Nucleus accumbens (tissue), 56 donors: ENCODE measurements around the gene PLXNB3.
A peak's percentile ranks its signal among the peaks of the same experiment; 100 is the strongest.

Experiments
- DNase-seq, 56 donors: peaks; one replicate each; lab custom pipeline; 2025; lab: John Stamatoyannopoulos, UW

PLXNB3 gene

DNA sequence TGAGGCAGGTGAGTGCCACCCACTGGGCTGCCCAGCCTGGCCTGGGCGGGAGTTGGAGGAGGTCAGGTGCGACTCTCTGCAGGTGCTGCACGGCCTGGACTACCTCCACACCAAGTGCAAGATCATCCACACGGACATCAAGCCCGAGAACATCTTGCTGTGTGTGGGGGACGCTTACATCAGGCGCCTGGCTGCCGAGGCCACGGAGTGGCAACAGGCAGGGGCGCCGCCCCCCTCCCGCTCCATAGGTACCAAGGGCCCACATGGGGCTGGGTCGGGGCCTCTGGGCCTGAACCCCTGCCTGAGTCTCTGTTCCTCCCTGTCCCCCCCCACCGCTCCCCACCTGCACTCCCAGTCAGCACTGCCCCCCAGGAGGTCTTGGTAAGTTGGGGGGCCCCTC lies 18.8 kb downstream of the PLXNB3 start:
- DNase-seq: no peak

DNA sequence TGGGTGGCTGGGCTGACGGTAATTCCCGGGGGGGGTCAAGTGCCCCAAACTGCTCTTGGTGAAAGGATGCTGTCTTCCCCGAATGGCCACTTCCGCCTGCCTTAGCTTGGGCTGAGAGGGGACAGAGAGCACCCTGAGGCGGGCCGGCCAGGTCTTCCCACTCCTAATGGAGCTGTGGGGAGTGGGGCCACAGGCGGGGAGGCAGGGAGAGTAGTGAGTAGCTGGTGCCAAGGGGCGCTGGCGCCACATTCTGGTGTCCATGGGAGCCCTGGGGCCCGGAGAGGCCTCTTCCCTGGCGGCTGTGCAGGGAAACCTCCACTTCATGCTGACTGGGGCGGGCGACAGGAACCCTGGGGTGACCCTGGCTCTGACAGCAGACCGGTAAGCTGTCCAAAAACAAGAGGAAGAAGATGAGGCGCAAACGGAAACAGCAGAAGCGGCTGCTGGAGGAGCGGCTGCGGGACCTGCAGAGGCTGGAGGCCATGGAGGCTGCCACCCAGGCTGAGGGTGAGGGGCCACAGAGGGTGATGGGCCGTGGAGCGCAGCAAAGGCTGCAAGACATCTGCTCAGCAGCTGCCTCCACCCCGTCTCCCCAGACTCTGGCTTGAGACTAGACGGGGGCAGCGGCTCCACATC lies 19.4 kb downstream of the PLXNB3 start:
- DNase-seq: no peak

DNA sequence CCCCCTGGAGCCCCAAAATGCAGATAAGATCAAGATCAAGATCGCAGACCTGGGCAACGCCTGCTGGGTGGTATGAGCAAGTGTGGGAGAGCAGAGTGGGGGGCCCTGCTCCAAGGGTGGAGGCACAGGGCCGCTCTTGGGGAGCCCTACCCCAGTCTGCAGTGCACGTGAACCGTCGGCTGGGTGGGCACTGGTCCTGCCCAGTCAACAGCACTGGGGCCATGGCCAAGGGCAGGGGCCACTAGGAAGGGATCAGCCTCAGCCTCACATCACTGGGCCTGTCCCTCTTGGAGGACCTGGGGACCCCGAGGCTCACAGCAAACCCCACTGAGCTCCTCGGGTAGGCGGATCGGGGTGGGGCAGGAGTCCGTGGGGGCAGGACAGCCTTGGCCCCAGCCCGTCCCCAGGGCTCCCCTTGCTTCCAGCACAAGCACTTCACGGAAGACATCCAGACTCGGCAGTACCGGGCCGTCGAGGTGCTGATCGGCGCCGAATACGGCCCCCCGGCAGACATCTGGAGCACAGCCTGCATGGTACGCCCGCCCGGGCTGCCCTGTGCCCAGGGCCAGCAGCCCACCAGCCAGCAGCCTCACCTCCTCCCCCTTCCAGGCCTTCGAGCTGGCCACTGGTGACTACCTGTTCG lies 20.4 kb downstream of the PLXNB3 start:
- no peak for DNase-seq

DNA sequence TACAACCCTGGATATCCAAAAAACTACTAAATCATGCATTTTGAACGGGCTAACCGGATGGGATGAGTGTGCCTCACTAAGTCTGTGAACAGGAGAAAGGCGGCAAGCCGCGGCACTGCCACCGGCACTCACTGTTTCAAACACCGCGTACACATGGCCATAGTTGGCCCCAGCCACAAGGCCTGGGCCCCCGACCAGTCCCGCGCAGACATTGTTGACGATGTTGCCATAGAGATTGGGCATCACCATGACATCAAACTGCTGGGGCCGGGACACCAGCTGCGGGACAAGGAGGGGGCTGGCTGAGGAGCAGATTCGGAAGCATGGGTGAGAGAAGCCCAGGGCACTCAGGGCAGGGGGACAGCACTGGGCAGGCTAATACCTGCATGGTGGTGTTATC lies 22.6 kb downstream of the PLXNB3 start:
- DNase-seq: peak in 1 of 56 donors; percentile 25

DNA sequence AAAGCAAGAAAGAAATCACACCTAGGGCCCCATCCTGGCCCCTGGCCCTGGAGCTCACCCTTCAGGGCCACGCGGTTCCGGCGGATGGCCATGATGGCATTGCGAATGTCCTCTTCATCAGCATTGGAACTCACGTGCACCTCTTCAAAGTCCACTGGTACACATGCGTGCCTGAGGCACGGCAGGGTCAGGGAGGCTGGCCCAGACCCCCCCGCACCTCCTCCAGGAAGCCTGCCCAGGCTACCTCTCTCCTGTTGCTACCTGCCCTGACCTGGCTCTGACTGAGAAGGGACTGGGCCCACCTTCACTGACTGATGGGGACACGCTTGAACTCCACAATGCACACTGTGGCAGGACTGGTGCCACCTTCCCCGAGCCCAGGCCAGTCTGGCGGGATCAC lies 25.6 kb downstream of the PLXNB3 start:
- DNase-seq: no peak

DNA sequence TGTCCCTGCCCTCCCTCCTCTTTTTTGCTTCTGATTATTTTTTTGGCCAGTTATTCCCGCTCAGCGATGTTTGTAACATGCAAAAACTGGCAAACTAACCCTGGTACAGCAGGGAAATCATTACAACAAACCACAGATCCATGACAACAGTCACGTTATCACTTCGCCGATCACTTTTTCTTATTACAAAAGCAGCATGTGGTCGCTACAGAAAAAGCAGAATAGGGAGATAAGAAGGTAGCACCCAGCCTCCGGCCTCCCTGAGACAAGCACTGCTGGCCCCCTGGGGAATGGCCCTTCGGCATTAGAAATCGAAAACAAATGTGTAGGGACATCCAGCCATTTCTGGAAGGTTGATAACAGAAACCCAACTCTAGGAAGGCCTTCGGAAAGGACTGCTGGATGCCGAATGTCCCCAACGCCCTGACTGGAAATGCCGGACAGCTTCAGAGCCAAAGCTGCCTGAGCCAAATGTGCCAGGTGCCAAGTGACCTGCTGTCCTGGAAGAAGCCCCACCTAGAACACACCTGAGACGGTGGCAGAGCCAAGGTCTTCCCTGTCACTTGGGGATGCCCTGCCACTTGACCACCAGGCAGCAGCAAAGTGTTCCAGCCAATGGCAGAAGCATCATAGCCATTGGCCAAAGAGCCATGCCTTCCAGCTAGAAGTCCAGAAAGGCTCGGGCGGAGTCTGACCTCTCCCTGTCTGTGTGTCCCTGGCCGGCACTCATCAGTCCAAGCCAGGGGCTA lies 27.2 kb downstream of the PLXNB3 start:
- DNase-seq: no peak

DNA sequence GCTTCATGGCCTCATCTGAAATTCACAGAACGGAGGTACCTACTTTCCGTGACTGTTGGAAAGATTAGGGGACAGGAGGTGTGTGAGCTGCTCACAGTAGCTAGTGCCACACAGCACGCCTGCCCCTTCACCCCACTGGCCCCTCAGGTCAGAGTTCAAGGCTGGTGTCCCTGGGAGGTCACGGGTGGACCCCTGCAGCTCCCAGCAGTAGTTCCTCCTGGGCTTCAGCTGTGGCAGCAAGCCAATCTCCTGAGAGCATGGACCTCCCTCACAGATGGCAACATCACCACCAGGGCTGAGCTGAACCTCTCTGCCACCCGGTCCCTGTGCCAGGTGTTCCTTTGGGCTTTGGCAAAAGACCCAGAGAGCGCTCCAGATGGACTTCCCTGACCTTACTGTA lies 28.3 kb downstream of the PLXNB3 start:
- no peak for DNase-seq

DNA sequence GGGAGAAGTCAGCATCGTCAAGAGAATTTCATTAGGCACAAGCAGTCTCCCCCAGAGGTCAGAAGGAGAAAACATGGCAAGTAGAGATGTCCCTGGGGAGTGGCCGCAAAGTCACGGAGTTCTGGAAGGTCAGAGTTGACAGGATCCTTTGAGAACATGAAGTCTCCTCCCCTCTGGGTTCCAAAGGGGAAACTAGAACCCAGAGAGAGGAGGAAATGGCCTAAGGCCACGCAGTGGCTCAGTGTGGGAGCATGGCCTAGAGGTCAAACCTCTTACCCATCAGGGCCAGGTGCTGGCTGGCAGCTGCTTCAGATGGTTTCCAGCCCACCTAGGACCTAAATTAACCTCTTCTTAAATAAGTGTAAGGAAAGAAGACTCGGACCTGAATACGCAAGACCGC lies 29.2 kb downstream of the PLXNB3 start:
- DNase-seq: no peak

DNA sequence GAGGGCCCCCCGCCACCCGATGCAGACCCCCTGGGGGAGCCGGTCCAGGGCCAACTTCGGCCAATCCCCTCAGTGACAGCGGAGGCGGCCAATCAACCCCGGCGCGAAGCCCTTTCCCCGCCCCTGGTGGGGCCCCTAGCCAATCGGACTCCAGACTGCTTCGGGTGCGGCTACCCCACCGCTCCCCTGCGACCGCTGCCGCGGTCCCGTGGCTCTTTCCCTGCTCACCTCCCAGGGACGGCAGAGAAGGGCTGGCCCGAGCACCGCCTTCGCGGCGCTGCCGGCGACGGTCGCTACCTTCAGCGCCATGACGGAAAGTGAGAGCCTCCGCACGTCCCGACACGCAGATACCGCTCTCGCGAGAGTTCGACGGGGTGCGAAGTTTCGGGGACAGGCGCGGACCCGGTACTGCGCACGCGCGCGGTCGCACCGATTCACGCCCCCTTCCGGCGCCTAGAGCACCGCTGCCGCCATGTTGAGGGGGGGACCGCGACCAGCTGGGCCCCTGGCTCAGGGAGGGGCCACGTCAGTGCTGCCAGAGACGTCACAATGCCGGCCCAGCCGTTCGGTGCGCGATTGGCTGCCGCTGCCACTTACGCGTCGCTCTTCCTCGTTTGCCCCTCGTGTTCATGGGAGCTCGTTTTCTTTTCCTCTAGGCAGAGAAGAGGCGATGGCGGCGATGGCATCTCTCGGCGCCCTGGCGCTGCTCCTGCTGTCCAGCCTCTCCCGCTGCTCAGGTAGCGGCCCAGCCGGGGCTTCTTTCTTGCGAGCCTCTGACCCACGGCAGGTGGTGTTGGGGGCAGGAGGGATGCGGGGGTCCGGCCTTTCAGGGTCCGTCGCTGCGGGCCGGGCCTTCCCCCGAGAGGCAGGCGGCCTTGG lies 30.2 kb downstream of the PLXNB3 start, which contains the start of the genes IDH3G and SSR4:
Gene IDH3G (minus strand): TSS at position 358 of the 879 bp plus-strand sequence. CDS start 49 bp downstream, at position 309.
Gene SSR4 (plus strand): TSS at position 651 of the 879 bp plus-strand sequence. CDS start 20 bp downstream, at position 671.
- DNase-seq: peak; percentile 48 to 95 (median 88)

DNA sequence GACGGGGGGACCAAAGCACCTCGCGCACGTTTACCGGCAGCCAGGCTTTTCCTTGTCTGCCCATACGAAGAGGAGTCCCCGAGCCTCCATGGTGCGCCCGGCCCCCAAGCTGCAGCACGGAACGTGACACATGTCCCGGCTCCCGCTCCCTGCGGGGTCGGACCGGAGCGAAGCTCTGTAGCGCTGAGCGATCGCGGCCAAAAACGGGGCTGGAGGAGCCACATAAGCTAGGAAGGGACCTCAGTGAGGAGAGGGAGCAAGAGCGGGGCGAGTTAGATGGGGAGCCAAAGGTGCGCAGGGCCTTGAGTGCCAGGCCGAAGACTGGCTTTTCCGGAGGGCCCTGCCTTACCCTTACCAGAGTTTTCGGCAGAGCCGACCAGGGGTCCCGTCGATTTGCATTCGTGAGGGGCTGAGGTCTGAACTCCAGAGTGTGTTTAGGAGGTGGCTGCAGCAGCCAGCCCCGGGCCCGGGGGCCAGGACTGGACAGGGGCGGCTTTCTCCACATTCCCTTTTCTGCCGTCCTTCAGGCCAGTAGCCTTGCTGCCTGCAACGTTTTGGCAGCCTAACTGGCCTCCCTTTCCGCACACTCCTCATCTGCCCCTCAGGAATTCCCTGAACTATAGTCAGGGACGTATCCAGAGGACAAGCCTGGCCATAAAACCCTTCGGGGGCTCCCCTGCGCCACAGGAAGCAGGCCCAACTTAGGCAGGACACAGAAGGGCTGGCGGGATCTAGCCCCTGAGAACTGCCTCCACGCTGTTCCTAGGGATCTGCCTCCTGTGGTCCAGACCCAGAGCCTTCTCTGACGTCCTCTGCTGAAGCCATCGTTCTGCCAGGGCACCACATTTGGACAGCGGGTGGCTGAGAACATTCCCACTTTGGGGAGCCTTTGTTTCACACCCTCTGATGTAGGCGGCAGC lies 31.1 kb downstream of the PLXNB3 start:
- peak in 1 of 56 donors; percentile 24 for DNase-seq

DNA sequence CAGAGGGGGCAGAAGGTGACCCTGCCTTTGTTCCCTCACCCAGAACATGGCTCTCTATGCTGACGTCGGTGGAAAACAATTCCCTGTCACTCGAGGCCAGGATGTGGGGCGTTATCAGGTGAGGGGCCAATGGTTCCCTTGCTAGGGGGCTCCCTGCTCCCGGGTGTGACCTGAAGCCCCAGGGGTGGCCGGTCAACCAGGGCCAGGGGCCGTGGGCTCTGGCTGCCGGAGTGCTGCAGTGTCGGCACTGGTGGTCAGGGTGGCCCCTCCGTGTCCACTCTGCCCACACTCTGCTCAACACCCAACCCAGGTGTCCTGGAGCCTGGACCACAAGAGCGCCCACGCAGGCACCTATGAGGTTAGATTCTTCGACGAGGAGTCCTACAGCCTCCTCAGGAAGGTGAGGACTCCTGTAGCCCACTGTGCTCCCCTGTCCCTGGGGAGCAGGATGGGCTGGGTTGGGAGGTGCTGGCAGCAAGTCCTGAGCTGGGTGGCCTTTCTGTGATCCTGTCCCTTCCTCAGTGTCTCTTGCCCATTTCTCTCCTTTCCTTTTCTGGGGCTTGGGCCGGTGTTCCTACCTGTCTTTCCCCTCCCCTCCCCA lies 33.5 kb downstream of the PLXNB3 start:
- no peak for DNase-seq

DNA sequence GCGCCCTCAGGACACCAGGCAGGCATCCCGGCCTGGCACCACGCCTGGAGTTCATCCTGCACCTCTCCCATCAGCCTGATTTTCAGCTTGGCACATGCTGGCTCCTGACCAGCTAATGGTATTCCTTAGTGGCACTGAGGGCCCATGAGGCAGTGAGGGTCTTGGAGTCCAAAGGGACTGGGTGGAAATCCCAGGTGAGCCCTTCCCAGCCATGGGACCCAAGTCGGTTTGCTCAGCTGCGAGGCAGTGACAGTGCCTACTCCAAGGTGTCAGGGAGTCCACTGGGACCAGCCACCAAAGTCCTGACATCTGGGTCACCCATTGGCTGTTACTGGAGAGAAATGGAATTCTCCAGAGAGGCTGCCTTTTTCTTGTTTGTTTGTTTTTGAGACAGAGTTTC lies 35.3 kb downstream of the PLXNB3 start:
- no peak for DNase-seq

DNA sequence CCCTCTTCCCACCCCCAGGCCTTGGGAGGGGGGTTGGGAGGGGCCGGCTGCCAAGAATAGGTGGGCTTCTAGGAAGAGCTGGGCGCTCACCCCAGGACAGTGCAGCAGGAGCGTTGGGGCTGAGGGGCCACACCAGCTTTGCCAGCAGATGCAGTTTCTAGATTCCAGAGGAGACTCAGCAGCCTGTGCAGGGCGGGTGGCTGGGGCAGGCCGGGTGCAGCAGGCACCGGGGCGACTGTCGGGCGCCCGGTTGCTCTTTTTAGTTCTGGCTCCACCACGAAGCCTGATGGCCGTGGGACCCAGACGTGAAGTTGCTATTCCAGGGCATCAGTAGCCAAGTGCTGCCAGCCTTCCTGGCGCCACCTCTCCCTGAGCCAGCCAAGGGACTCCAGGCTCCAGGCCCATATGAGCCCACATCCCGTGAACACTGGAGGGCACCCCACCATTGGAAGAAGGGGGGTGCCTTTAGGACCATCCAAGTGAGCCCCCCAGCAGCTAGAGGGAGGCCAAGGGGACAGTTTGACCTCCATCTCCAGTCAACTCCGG lies 36.2 kb downstream of the PLXNB3 start:
- DNase-seq: peak in 12 of 56 donors; percentile 10 to 30 (median 23)

DNA sequence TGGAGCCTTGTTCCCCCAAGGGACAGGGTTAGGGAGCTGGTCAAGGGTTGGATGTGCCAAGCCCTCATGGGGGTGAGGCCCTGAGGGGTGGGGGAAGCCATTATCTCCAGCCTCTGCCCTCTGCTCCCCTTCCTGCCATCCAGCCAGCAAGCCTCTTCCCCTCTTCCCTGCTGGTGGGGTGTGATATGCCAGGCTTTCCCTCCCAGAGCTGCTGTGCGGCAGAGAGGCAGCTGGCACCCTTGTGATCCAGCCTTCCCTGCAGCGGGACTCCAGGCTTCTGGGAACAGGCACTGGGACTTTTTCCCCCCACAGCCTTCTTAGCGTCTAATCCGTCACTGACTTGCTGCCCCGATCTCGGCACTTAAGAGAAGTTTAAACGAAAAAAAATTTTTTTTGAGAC lies 36.7 kb downstream of the PLXNB3 start:
- no peak for DNase-seq

DNA sequence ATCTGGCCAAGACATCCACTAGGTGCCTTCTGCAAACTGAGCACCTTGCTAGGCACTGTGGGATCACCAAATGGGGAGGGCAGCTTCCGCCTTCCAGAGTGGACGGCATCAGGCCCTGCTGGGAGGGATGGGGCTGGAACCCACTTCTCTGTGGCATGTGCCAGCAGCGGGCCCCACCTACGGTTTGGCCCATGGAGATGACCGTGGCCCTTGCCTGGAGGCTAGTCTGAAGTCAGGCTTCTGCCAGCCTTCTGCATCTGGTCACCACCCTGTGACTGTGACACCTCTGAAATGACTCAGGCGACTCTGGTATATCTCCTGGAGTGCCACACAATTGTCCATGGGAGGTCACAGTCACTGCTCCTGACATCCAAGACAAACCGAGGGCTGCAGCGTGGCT lies 37.6 kb downstream of the PLXNB3 start:
- DNase-seq: no peak

DNA sequence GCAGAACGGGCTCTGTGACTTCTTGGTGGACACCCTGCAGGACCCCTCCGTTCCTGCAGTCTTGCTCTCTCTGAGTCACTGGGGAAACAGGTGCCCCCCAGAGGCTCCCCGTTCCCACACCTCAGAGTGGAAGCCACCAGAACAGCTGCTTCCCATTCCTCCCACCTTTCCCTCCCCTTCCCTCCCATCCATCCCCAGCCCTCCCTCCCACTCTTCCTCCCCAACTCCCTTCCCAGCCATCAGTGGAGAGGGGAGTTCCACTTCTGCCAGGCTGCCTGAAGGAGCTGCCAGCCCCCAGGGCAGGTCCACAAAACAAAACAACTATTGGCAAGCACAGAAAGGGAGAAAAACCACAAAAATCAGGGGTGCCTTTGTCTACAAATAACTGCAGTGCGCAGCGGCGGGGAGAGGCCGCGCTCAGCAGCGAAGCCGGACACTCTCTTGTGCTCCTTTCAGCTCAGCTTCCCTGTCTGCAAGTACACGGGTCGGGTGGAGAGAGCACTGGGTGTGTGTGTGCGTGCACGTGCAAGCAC lies 38.5 kb downstream of the PLXNB3 start:
- DNase-seq: no peak

DNA sequence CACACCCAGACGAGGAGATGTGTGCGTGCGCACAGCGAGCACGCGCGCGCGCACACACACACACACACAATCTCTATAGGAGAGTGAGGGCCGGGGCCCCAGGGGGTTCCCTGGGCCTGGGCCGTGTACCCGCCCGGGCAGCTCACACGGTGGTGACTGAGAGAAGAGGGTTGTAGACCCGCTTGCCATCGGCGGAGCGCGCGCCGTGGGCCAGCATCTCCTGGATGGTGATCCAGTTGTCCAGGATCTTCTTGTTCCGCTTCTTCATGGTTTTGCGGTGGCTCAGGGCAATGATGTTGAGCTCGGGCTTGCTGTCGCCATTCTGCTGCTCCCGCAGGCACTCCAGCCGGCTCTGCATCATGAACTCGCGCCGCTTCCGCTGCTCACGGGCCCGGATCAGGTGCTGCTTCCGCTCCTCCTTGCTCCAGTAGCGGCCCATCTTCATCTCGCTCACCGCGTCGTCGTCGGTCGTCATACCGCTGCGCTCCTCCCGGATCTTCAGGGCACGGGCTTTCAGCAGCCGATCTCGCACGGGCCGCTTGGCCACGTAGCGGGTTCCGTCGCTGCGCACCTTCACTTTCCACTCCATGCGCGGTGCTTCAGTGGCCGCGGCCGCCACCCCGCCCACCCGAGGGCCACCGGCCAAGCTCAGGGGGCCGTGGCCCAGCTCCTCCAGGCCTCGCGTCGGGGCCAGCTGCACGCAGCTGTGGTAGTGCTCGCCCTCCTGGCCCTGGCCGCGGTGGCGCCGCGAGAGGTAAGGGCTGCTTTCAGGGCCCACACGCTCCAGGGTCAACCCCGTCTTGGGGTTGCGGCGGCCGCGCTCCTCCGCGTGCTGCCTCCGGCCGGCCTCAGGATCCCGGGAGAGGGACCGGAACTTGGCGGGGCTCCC lies 39.4 kb downstream of the PLXNB3 start:
- DNase-seq: no peak
